GM10266 (cell line): ENCODE measurements around the gene BASP1.
"Not testable (repeated sequence)": the region's sequence is repeated elsewhere in the genome, so short reads cannot be mapped to it uniquely, and the experiment has no call there.

Source experiments
- DNase-seq: peaks from one replicate; pipeline ENCODE4 v3.0.0; 2012; ENCODE audit errors: extremely low spot score
- CTCF ChIP-seq: IDR thresholded peaks from 2 replicates; pipeline ENCODE4 v1.5.1; 2012; ENCODE audit warnings: mild to moderate bottlenecking, low read depth; ENCODE audit not compliant: control insufficient read depth, insufficient read depth; ENCODE audit errors: missing control alignments

Gene BASP1

GRCh38 chr5:17241635-17242034, 24.2 kb downstream of the BASP1 start:
- no peak for TF ChIP-seq CTCF
- DNase-seq, result no peak

DNA sequence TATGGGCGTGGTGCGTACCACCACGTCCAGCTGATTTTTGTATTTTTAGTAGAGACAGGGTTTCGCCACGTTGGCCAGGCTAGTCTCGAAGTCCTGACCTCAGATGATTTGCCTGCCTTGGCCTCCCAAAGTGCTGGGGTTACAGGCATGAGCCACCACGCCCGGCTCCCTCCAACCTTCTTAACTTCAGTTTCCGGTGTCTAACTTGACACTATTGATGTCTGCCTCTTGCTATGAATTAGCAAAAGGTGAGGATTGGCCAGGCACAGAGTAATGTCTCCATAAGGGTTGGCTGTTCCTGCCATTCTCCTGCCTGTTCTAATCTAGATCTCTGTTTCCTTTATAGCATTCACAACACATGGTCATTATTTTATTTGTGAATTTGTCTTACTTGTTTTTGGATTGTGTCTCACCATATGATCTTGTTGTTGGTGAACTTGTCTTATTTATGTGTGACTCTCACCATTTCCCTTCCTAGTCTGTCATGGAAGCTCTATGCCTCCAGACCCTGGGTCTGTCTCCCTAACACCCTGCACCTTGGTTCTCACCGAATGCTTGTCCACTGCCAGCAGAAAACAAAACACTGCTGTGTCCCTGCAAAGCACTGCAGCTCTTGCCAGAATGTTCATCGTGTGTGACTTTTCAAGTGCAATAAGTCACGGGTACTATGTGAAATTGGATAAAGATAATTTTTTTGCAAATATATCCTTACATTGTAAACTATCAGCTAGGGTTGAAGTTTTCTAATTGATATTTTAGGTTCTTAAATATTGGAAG, 26.0 kb downstream of the BASP1 start:
- DNase-seq, result no peak
- TF ChIP-seq CTCF, result no peak

- no peak for TF ChIP-seq CTCF
- DNase-seq, result no peak
Measured at GRCh38 chr5:17249029-17249634, 31.7 kb downstream of the BASP1 start.

- DNase-seq, result not testable (repeated sequence)
Measured at GRCh38 chr5:17249841-17250240, 32.4 kb downstream of the BASP1 start.

GRCh38 chr5:17252543-17252942, 35.1 kb downstream of the BASP1 start:
- DNase-seq, result no peak
- no peak for TF ChIP-seq CTCF

DNA sequence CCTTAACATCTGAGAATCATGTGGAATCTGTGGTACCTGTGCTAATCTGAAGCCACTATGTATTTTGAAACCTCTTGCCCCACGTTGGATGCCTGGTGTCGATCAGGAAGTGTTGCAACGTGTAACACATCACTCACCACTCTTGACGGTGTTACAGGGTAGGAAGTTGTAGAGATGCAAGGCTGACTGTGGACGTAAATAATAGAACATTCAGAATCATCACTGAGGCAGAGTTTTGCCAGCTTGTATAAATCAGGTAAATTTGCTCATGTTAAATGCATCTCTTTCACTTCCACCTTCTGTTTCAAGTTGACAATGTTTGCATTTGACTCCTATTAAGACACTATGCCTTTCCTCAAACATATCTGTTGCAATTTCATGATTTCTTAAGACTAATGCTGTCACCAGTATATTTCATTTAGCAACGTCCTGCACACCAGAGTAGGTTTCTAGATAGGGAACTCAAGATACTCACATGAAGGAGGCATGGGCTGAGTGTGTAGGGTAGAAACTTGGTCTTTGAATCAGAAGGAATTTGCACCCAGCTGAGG, 38.1 kb downstream of the BASP1 start:
- DNase-seq, result no peak
- no peak for TF ChIP-seq CTCF

DNA sequence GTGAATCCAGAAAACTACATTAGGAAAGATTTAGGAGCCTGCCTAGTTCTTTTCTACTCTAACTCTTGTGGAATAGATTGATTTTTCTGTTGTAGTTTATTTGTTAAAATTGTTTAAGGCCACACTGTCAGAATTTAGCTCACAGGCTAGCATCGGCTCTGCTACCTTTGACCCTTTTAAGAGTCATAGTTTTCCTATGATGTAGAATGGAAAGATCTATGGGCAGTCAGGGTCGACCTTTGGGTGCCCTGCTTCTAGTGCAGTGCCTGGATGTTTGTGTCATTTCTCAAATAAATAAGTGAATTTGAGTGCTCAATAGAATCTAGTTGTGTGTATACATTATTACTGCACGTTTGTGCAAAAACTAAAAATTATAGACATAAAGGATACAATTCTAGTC, 38.7 kb downstream of the BASP1 start:
- no peak for TF ChIP-seq CTCF

More for the DNA sequence above, 38.7 kb downstream of the BASP1 start:
- no peak for DNase-seq
